C4-2B (cell line): ENCODE results near the gene KLHL3.

ENCODE experiments used
- H3K27ac ChIP-seq: fragments of 450-650 bp; 2 replicates; pipeline ENCODE4 v1.5.1; 2017
- ZFX ChIP-seq: fragments of 450-650 bp; IDR thresholded peaks from 2 replicates; pipeline ENCODE4 v1.6.1; 2017
- TF ChIP-seq, protein P1 (sequence below): fragments of 450-650 bp; conservative IDR thresholded peaks from 2 replicates; pipeline ENCODE4 v1.5.1; 2017; ENCODE audit warnings: mild to moderate bottlenecking

The KLHL3 gene

DNA sequence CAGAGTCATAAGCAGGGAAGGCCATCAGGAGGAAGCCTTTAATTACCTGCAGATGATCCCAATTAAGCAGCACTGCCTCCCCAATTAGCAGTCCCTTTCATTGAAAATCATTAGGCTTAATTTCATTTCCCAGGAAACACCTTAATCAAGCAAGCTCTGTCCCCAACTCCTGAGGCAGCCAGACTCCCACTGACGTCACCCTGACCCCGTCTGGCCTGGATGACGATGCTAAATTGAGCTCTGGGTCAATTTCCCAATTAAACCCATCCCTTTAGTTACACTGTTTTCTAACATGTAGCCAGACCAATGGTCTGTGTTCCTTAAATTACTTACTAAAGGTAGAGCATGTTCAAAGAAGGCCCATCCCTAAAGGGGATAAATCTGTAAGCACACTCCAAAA, 152.8 kb downstream of the KLHL3 start:
- no peak overlapping the region for H3K27ac ChIP-seq
- TF ChIP-seq, protein P1, sequence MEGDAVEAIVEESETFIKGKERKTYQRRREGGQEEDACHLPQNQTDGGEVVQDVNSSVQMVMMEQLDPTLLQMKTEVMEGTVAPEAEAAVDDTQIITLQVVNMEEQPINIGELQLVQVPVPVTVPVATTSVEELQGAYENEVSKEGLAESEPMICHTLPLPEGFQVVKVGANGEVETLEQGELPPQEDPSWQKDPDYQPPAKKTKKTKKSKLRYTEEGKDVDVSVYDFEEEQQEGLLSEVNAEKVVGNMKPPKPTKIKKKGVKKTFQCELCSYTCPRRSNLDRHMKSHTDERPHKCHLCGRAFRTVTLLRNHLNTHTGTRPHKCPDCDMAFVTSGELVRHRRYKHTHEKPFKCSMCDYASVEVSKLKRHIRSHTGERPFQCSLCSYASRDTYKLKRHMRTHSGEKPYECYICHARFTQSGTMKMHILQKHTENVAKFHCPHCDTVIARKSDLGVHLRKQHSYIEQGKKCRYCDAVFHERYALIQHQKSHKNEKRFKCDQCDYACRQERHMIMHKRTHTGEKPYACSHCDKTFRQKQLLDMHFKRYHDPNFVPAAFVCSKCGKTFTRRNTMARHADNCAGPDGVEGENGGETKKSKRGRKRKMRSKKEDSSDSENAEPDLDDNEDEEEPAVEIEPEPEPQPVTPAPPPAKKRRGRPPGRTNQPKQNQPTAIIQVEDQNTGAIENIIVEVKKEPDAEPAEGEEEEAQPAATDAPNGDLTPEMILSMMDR: no peak
- no peak for TF ChIP-seq ZFX

DNA sequence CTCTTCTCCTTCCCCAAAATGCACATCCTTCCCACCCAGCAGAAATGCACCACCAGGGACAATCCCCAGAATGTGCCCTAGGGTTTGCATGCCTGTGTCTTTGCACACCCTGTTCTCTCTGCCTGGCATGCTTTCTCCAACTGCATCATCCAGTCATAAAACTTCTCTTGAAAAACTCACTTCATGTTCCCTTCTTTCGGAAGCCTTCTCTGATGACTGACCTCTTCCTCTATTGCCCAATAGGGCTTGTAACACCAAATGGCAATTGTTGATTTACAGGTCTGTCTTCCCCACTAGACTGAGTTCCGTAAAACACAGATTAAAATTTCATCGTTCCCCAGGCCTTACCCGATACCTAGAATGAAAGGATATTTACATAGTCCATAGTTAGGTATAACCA, 153.7 kb downstream of the KLHL3 start:
- H3K27ac ChIP-seq: no peak overlapping the region
- TF ChIP-seq, protein P1: no peak
- TF ChIP-seq ZFX: no peak

DNA sequence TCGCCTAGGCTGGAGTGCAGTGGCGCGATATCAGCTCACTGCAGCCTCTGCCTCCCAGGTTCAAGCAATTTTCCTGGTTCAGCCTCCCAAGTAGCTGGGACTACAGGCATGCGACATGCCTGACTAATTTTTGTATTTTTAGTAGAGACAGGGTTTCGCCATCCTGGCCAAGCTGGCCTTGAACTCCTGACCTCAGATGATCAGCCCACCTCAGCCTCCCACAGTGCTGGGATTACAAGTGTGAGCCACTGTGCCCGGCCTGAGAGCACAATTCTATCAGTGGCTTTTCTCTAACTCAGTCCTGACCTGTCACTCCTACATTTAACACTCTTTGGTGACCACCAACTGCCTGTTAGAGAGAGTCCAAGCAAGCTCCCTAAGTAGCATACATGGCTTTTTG, 154.1 kb downstream of the KLHL3 start:
- TF ChIP-seq, protein P1: no peak
- TF ChIP-seq ZFX: no peak
- H3K27ac ChIP-seq: no peak overlapping the region

DNA sequence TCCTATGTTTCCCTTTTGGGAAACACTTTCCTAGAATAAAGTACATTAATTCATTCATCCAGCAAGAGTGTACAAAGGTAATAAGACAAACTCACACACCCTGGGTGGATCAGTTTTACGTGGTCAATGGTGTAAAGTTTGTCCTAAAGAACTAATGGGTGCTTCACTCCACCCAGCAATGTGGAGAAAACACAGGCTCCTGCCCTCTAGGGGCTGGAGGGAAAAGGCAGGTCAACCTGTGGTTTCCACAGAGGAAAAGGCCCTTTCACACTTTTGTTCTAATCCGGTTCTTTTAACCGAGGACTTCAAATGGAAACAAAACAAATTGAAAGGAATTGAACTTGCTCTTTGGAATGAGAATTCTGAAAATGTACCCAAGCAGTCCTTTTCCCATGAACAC, 155.9 kb downstream of the KLHL3 start:
- TF ChIP-seq, protein P1: peak; percentile 55
- no peak for TF ChIP-seq ZFX

DNA sequence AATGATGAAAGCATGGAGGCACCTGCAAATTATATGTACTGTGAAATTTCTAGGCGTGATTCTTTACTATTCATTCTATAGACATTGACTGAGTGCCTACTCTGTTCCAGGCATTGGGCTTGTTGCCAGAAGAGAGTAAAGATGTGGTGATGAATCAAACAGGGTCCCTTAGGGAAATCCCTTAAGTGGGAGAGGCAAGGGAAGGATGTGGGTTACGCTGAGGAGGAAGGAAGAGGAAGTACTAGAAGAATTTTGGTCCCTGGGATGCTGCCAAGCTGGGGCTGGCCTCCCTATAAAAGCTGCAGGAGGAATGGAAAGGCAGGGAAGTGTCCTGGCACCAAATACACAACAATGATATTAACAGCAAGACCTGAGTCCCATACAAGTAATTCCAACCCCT, 160.0 kb downstream of the KLHL3 start:
- H3K27ac ChIP-seq: no peak overlapping the region
- TF ChIP-seq, protein P1: no peak
- TF ChIP-seq ZFX: no peak

More for the DNA sequence above, 155.9 kb downstream of the KLHL3 start:
- no peak overlapping the region for H3K27ac ChIP-seq

DNA sequence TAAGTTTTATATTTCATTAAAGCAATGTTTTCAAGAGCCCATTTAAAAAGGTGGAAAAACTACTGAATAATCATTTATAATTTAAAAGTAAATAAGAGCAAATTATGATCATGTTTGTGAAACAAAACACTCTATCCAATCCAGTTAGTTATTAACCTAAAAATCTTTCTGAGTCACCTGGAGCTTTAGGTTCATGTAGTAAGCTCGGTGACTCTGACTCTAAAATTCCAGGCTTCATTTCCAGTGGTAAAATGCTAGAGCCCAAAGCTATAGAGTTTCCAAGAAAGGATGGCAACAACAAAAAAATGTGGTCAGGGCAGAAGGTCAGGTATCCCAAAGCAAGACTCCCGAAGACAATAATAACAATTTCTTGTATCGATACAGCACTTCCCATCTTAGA, 160.7 kb downstream of the KLHL3 start:
- H3K27ac ChIP-seq: no peak overlapping the region
- no peak for TF ChIP-seq ZFX
- TF ChIP-seq, protein P1: no peak

DNA sequence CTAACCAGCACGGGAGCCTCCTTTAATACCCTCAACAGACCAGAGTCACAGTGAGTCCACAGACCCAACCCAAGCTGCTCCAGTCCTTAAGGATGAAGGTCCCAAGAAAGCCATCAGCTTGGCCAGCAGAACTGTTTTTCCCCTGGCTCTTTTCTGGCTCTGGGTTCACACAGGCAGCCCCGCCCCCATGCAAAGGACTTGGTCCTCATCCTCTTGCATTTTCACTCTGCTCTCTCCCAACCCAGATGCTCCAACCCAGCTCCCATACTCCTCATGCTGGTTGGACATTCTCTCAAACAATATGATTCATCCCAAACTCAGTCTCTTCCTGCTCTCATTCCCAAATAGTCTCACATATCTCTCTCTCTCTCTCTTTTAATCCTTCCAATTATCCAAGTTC, 162.5 kb downstream of the KLHL3 start:
- no peak for TF ChIP-seq ZFX
- TF ChIP-seq, protein P1: no peak
- H3K27ac ChIP-seq: no peak overlapping the region
